Measurements from ENCODE around the gene SHISA8.

SHISA8 gene

DNA sequence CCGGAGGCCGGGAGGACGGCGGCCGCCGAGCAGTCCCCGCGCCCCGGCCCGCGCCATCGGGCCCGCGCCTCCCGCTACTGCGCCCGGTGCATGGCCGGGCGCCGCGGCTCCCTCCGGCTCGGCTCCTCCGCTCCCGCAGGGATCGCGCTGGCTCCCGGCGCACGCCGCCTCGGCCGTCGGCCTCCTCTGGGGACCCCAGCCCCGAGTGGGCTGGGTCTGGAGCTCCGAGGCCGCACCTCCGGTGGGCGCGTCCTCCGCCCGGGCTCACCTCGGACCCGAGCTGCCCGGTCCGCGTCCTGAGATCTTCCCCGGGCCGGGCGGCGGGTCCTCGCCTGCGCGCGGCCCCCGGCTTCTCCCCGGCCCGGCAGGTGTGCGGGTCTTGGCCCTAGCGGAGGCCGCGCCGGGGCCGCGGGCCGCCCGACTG lies 251 bp downstream of the SHISA8 start:
- peaks cover 59% of the 10 kb centered on the region for H3K27me3 ChIP-seq (ENCODE audit: insufficient read depth, poor library complexity, severe bottlenecking)
- no peak overlapping the region for H3K27ac ChIP-seq (ENCODE audit: poor library complexity, severe bottlenecking)
- no peak for TF ChIP-seq CTCF (IDR thresholded peaks at IDR 0.05; ENCODE audit: poor library complexity, severe bottlenecking)
- H3K4me1 ChIP-seq (ENCODE audit: insufficient read depth, poor library complexity, severe bottlenecking): peaks cover 6% of the 10 kb centered on the region
- DNase-seq (ENCODE audit: low spot score) (no peak), ATAC-seq (ENCODE audit: low read depth) (no peak)
- H3K4me3 ChIP-seq (ENCODE audit: severe bottlenecking): peak overlapping the region; percentile 29
- H3K36me3 ChIP-seq (ENCODE audit: low read depth): no peaks in the 10 kb centered on the region
- H3K9me3 ChIP-seq (ENCODE audit: severe bottlenecking): no peaks in the 10 kb centered on the region

DNA sequence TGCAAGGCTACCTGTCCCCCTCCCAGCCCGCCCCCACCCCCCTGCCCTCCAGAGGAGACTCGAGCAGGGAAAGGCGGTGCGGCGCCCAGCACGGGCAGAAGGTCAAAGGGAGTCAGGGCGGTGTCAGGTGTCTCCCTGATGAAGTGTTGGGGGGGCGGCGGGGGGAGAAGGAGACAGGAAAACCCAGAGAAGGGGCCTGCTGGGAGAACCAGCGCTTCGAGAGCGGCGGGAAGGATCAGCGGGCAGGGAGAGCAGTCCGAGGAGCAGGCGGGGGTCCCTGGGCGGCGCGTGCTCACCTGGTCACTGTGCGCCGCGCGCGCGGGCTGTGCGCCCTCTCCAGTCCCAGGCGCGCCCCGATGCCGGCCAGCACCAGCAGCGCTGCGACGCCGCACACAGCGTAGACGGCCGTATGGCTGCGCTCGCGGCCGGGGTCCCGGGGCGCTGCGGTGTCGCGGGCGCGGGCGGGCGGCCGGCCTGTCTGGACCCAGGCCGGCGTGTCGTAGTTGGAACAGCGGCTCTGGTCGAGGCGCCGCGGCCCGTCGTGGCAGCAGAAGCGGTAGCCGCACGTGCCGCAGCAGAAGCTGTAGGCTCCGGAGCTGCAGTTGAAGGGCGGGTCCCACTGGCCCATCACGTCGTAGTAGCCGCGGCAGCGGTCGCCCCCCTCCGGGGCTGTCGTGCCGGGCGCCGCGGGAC lies 886 bp downstream of the SHISA8 start:
- H3K9me3 ChIP-seq (ENCODE audit: severe bottlenecking): no peaks in the 10 kb centered on the region
- H3K4me3 ChIP-seq (ENCODE audit: severe bottlenecking): peak overlapping the region; percentile 29
- peaks cover 6% of the 10 kb centered on the region for H3K4me1 ChIP-seq (ENCODE audit: insufficient read depth, poor library complexity, severe bottlenecking)
- ATAC-seq (ENCODE audit: low read depth): no peak
- no peak for DNase-seq (ENCODE audit: low spot score)
- peaks cover 62% of the 10 kb centered on the region for H3K27me3 ChIP-seq (ENCODE audit: insufficient read depth, poor library complexity, severe bottlenecking)
- no peak overlapping the region for H3K27ac ChIP-seq (ENCODE audit: poor library complexity, severe bottlenecking)
- no peaks in the 10 kb centered on the region for H3K36me3 ChIP-seq (ENCODE audit: low read depth)
- TF ChIP-seq CTCF (IDR thresholded peaks at IDR 0.05; ENCODE audit: poor library complexity, severe bottlenecking): no peak

- ATAC-seq (ENCODE audit: low read depth) (no peak), DNase-seq (ENCODE audit: low spot score) (no peak)
- Histone ChIP-seq H3K4me1 (ENCODE audit: insufficient read depth, poor library complexity, severe bottlenecking) (peaks cover 5% of the 10 kb centered on the region), H3K36me3 (ENCODE audit: low read depth) (no peaks in the 10 kb centered on the region), H3K27ac (ENCODE audit: poor library complexity, severe bottlenecking) (no peak overlapping the region), H3K9me3 (ENCODE audit: severe bottlenecking) (no peaks in the 10 kb centered on the region), H3K4me3 (ENCODE audit: severe bottlenecking) (no peak overlapping the region), H3K27me3 (ENCODE audit: insufficient read depth, poor library complexity, severe bottlenecking) (peaks cover 62% of the 10 kb centered on the region)
- no peak for TF ChIP-seq CTCF (IDR thresholded peaks at IDR 0.05; ENCODE audit: poor library complexity, severe bottlenecking)
These were observed 1.7 kb downstream of the SHISA8 start for GRCh38 chr22:41913040-41913719.

DNA sequence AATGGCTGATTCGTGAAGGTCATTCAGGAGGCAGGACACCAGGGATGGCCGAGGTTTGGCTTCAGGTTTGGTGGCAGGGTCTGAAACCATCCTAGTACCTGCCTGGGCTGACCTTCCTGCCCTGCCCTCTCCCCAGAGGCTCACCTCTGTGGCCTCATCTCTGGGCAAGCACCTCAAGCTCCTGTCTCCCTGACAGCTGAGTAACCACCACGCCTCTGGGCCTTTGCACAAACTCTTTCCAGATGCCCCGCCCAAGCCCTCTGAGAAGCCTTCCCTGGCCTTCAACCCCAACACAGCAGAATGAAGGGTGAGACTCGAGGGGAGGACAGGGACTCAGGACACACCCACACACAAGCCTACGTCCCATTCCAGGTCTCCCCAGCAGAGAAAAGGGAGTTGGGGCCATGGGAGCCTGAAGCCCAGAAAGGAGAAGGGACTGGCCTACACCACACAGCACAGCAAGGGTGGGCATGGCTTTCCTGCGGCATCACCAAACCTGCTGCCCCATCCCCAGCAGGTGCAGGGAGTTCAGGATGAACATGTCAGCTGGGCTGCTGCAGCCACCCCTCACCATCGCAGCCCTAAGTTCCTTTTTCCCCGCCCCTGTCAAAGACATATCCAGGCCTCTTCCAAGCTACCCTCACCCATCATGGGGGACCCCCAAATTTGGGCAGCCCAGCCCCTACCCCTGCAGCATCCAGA lies 2.4 kb downstream of the SHISA8 start:
- no peaks in the 10 kb centered on the region for H3K4me1 ChIP-seq (ENCODE audit: insufficient read depth, poor library complexity, severe bottlenecking)
- ATAC-seq (ENCODE audit: low read depth) (no peak), DNase-seq (ENCODE audit: low spot score) (no peak)
- no peak for TF ChIP-seq CTCF (IDR thresholded peaks at IDR 0.05; ENCODE audit: poor library complexity, severe bottlenecking)
- H3K27me3 ChIP-seq (ENCODE audit: insufficient read depth, poor library complexity, severe bottlenecking): peaks cover 62% of the 10 kb centered on the region
- no peak overlapping the region for H3K4me3 ChIP-seq (ENCODE audit: severe bottlenecking)
- H3K36me3 ChIP-seq (ENCODE audit: low read depth): no peaks in the 10 kb centered on the region
- no peaks in the 10 kb centered on the region for H3K9me3 ChIP-seq (ENCODE audit: severe bottlenecking)
- no peak overlapping the region for H3K27ac ChIP-seq (ENCODE audit: poor library complexity, severe bottlenecking)
